T-cell (primary cell): ENCODE data around the gene BOLA1. TPM values are rescaled to one million over a fixed set of nuclear protein-coding genes. Genes with fewer than 3 reads are reported as not detected.
A peak's percentile ranks its signal among the peaks of the same experiment; 100 is the strongest.
"Not testable (repeated sequence)": the region's sequence is repeated elsewhere in the genome, so short reads cannot be mapped to it uniquely, and the experiment has no call there.

Experiments
- ATAC-seq, 4 experiments: fragments of 200-7000 bp in 3 of 4; fragments of 150-1000 bp in 1 of 4; cut with Tn5 transposase; replicated peaks in 1 of 4; 1 replicate in 3 of 4; 2 replicates in 1 of 4; pipeline ENCODE4 v1.10.0; 2021; ENCODE audit warnings: moderate library complexity in 3 of 4, mild to moderate bottlenecking in 2 of 4, moderate number of reproducible peaks in 1 of 4
- CTCF ChIA-PET, 2 donors: fragments of 300-600 bp; sonication (Branson Sonifier 250); formaldehyde crosslinking; loops; one replicate each; lab custom pipeline; 2022; ENCODE audit warnings: antibody characterized with exemption in 2 of 2; lab: Charles Lee
- POLR2A ChIA-PET, 2 donors: fragments of 300-600 bp; sonication (Branson Sonifier 250); formaldehyde crosslinking; loops; one replicate each; lab custom pipeline; 2022; ENCODE audit warnings: antibody characterized with exemption in 2 of 2; lab: Charles Lee
- DNase-seq, 35 experiments: peaks; one replicate each; pipeline versions ENCODE4 v3.0.0 to v3.0.0-alpha.2; 2013 to 2023
- H3K27ac ChIP-seq: one replicate; pipeline ENCODE4 v1.5.1; 2013; ENCODE audit warnings: low read length
- H3K27me3 ChIP-seq, 2 experiments: replicated peaks in 1 of 2; 1 replicate in 1 of 2; 2 replicates in 1 of 2; pipeline versions ENCODE4 v1.6.1 to v1.7.0; 2013; ENCODE audit warnings: low read length in 1 of 2, mixed read lengths in 1 of 2; ENCODE audit not compliant: control insufficient read depth in 2 of 2, insufficient read depth in 2 of 2; ENCODE audit errors: extremely low read depth in 1 of 2
- H3K36me3 ChIP-seq, 2 donors: 1 replicate in 1 of 2; 2 replicates in 1 of 2; pipeline versions ENCODE4 v1.6.1 to v1.7.0; 2013; ENCODE audit warnings: low read length in 1 of 2; ENCODE audit not compliant: control insufficient read depth in 2 of 2, insufficient read depth in 1 of 2; ENCODE audit errors: extremely low read depth in 1 of 2
- H3K4me1 ChIP-seq, 2 experiments: 1 replicate in 1 of 2; 2 replicates in 1 of 2; pipeline versions ENCODE4 v1.6.1 to v1.7.0; 2013; ENCODE audit warnings: low read length in 2 of 2, mixed read lengths in 1 of 2; ENCODE audit not compliant: insufficient read depth in 2 of 2, control insufficient read depth in 1 of 2; ENCODE audit errors: extremely low read depth in 1 of 2
- H3K4me3 ChIP-seq, 2 donors: 1 replicate in 1 of 2; 2 replicates in 1 of 2; pipeline versions ENCODE4 v1.5.1 to v1.7.0; 2013; ENCODE audit warnings: mild to moderate bottlenecking in 2 of 2, low read length in 1 of 2, moderate library complexity in 1 of 2; ENCODE audit not compliant: control insufficient read depth in 1 of 2; ENCODE audit errors: extremely low read depth in 1 of 2
- H3K9me3 ChIP-seq: 2 replicates; pipeline ENCODE4 v1.7.0; 2013
- H3K27ac Mint-ChIP-seq, 2 donors: one replicate each; pipeline ENCODE4 v1.8.0; 2020 to 2021; ENCODE audit warnings: mild to moderate bottlenecking in 2 of 2, mixed read lengths in 2 of 2
- H3K27me3 Mint-ChIP-seq, 2 donors: one replicate each; pipeline ENCODE4 v1.8.0; 2021 to 2022; ENCODE audit warnings: mixed read lengths in 2 of 2
- H3K36me3 Mint-ChIP-seq: one replicate; pipeline ENCODE4 v1.8.0; 2021; ENCODE audit warnings: mixed read lengths
- H3K4me1 Mint-ChIP-seq, 3 donors: one replicate each; pipeline ENCODE4 v1.8.0; 2020 to 2022; ENCODE audit warnings: mixed read lengths in 3 of 3, mild to moderate bottlenecking in 1 of 3
- H3K4me3 Mint-ChIP-seq, 3 donors: one replicate each; pipeline ENCODE4 v1.8.0; 2020 to 2022; ENCODE audit warnings: mild to moderate bottlenecking in 3 of 3, mixed read lengths in 3 of 3, moderate library complexity in 3 of 3
- H3K9me3 Mint-ChIP-seq, 3 donors: one replicate each; pipeline ENCODE4 v1.8.0; 2020 to 2022; ENCODE audit warnings: mixed read lengths in 3 of 3
- WGBS: methylation state at CpG from one replicate; pipeline ENCODE4 v1.1.5; 2013; ENCODE audit warnings: missing lambda C conversion rate; ENCODE audit not compliant: insufficient coverage; 5-methylcytosine and 5-hydroxymethylcytosine counted together
- total RNA-seq, 35 experiments: library from RNA in 6 of 35; stranded (reverse) in 6 of 35; fragments of 120-200 nt in 1 of 35; gene quantifications; one replicate each; pipeline versions ENCODE4 v1.2.1 to v1.2.4 and lab custom pipeline; 2013 to 2026

Gene BOLA1
- total RNA-seq, 5 donors from 2014 or later (not counting 1 experiment from before 2014, with no cell fraction given), result 6.0 to 27.6 (median 26.1) TPM

- H3K36me3 Mint-ChIP-seq, result no peaks in the 10 kb centered on the region
- POLR2A ChIA-PET, result interaction anchor here (0.6 to 4.1 kb wide), 22 partner anchors 9 to 810 kb away, joined by 3 to 56 read pairs (median 7); partner anchors contain the start of genes SF3B4 (in 2 of the 2), BOLA1 (in 1 of the 2), GOLPH3L (in 1 of the 2) and OTUD7B (in 1 of the 2)
- H3K4me1 Mint-ChIP-seq, result peaks cover 10 to 12% (median 11%) of the 10 kb centered on the region in 3 donors
- no peaks in the 10 kb centered on the region for H3K9me3 ChIP-seq
- H3K27ac Mint-ChIP-seq, result no peak overlapping the region
- no peaks in the 10 kb centered on the region for H3K9me3 Mint-ChIP-seq
- H3K36me3 ChIP-seq, result no peaks in the 10 kb centered on the region
- H3K4me1 ChIP-seq, result peaks cover 17 to 35% of the 10 kb centered on the region in 2 experiments
- H3K27ac ChIP-seq, result peak overlapping the region; percentile 97
- WGBS, result 0% methylated on average over 53 of the region's 62 CpGs
- H3K27me3 Mint-ChIP-seq, result no peaks in the 10 kb centered on the region
- ATAC-seq (peak; percentile 69 to 76 (median 74)), DNase-seq (peak; percentile 65 to 97 (median 86))
- peak overlapping the region; percentile 78 to 94 for H3K4me3 ChIP-seq
- H3K27me3 ChIP-seq, result no peaks in the 10 kb centered on the region
- no peak overlapping the region for H3K4me3 Mint-ChIP-seq
- CTCF ChIA-PET, result interaction anchor here in 1 of 2 donors (1.0 to 2.5 kb wide), 3 partner anchors 42 to 300 kb away, joined by 4 to 21 read pairs (median 6); no protein-coding TSS in a partner anchor
Observed at GRCh38 chr1:149886396-149887195, 12.8 kb upstream of the BOLA1 start.

- not testable (repeated sequence) for ATAC-seq, H3K27ac Mint-ChIP-seq, H3K4me1 Mint-ChIP-seq, H3K9me3 Mint-ChIP-seq, H3K9me3 ChIP-seq, H3K4me3 Mint-ChIP-seq, H3K36me3 ChIP-seq, H3K27me3 Mint-ChIP-seq, H3K36me3 Mint-ChIP-seq, H3K27me3 ChIP-seq
- WGBS, result 0% methylated on average over 2 of the region's 13 CpGs
- CTCF ChIA-PET, result interaction anchor here in 1 of 2 donors (1.4 to 2.5 kb wide), 4 partner anchors 13 to 300 kb away, joined by 5 to 21 read pairs (median 9); partner anchors contain the start of gene BOLA1
- H3K27ac ChIP-seq, result peak overlapping the region; percentile 97
- peak in 1 of 35 experiments; percentile 3 for DNase-seq
- H3K4me3 ChIP-seq, result peak overlapping the region; percentile 72 to 78
- POLR2A ChIA-PET, result interaction anchor here (0.5 to 4.1 kb wide), 24 partner anchors 10 to 1166 kb away, joined by 3 to 56 read pairs (median 4); partner anchors contain the start of genes GOLPH3L (in 2 of the 2), SF3B4 (in 2 of the 2) and OTUD7B (in 1 of the 2)
- peaks cover 16 to 35% of the 10 kb centered on the region in 2 experiments for H3K4me1 ChIP-seq
Observed at GRCh38 chr1:149887196-149887455, 12.2 kb upstream of the BOLA1 start.

- Mint-ChIP-seq H3K4me1 (peaks cover under 1 to 2% (median 2%) of the 10 kb centered on the region in 3 donors), H3K27ac (no peak overlapping the region), H3K4me3 (no peak overlapping the region), H3K27me3 (no peaks in the 10 kb centered on the region), H3K9me3 (no peaks in the 10 kb centered on the region), H3K36me3 (no peaks in the 10 kb centered on the region)
- Histone ChIP-seq H3K27ac (peak overlapping the region; percentile 97), H3K36me3 (no peaks in the 10 kb centered on the region), H3K9me3 (no peaks in the 10 kb centered on the region), H3K4me3 (peak overlapping the region; percentile 78 to 81), H3K27me3 (no peaks in the 10 kb centered on the region), H3K4me1 (peaks cover 15 to 35% of the 10 kb centered on the region in 2 experiments)
- POLR2A ChIA-PET, result interaction anchor here (0.5 to 4.1 kb wide), 27 partner anchors 14 to 1166 kb away, joined by 3 to 56 read pairs (median 4); partner anchors contain the start of genes GOLPH3L (in 2 of the 2), SF3B4 (in 2 of the 2), MINDY1 (in 1 of the 2) and OTUD7B (in 1 of the 2)
- peak; percentile 51 to 95 (median 77) for DNase-seq
- CTCF ChIA-PET, result interaction anchor here in 1 of 2 donors (1.4 to 2.5 kb wide), 4 partner anchors 12 to 299 kb away, joined by 5 to 21 read pairs (median 9); partner anchors contain the start of gene BOLA1
- peak; percentile 66 to 70 (median 69) for ATAC-seq
- 0% methylated on average over 43 of the region's 46 CpGs for WGBS
Observed at GRCh38 chr1:149887456-149888246, 11.7 kb upstream of the BOLA1 start.

- H3K4me3 Mint-ChIP-seq, result no peak overlapping the region
- H3K4me1 Mint-ChIP-seq, result peaks cover 0 to 2% (median 2%) of the 10 kb centered on the region in 3 donors
- no peak overlapping the region for H3K27ac Mint-ChIP-seq
- no peaks in the 10 kb centered on the region for H3K36me3 Mint-ChIP-seq
- ChIA-PET POLR2A (interaction anchor here (0.5 to 4.1 kb wide), 18 partner anchors 13 to 1118 kb away, joined by 3 to 56 read pairs (median 7); partner anchors contain the start of genes GOLPH3L (in 2 of the 2), MINDY1 (in 1 of the 2), OTUD7B (in 1 of the 2) and SF3B4 (in 1 of the 2)), CTCF (interaction anchor here in 1 of 2 donors (0.6 to 2.5 kb wide), 5 partner anchors 11 to 507 kb away, joined by 3 to 21 read pairs (median 7); partner anchors contain the start of gene BOLA1)
- ATAC-seq (peak in 3 of 4 experiments; percentile 6 to 12 (median 10)), DNase-seq (peak in 32 of 35 experiments; percentile 43 to 74 (median 61))
- no peaks in the 10 kb centered on the region for H3K27me3 ChIP-seq
- H3K4me3 ChIP-seq, result peak overlapping the region; percentile 78 to 81
- H3K27ac ChIP-seq, result peak overlapping the region; percentile 97
- no peaks in the 10 kb centered on the region for H3K9me3 ChIP-seq
- H3K27me3 Mint-ChIP-seq, result no peaks in the 10 kb centered on the region
- H3K9me3 Mint-ChIP-seq, result no peaks in the 10 kb centered on the region
- WGBS, result 8% methylated on average over 28 of the region's 28 CpGs
- H3K36me3 ChIP-seq, result no peaks in the 10 kb centered on the region
- H3K4me1 ChIP-seq, result peaks cover 15 to 35% of the 10 kb centered on the region in 2 experiments
Observed at GRCh38 chr1:149888247-149888998, 10.9 kb upstream of the BOLA1 start.

- H3K4me3 ChIP-seq, result peak overlapping the region in 1 of 2 donors; percentile 78
- no peaks in the 10 kb centered on the region for H3K27me3 ChIP-seq
- Mint-ChIP-seq H3K27me3 (no peaks in the 10 kb centered on the region), H3K4me1 (peaks cover 0 to 2% (median 2%) of the 10 kb centered on the region in 3 donors), H3K36me3 (no peaks in the 10 kb centered on the region), H3K9me3 (no peaks in the 10 kb centered on the region), H3K4me3 (no peak overlapping the region), H3K27ac (no peak overlapping the region)
- H3K9me3 ChIP-seq, result no peaks in the 10 kb centered on the region
- ChIA-PET CTCF (interaction anchor here in 1 of 2 donors (0.6 to 2.5 kb wide), 2 partner anchors 298 to 507 kb away, joined by 3 to 21 read pairs; no protein-coding TSS in a partner anchor), POLR2A (interaction anchor here in 1 of 2 donors (3.5 kb wide), 1 partner anchor 40 kb away, joined by 13 read pairs; no protein-coding TSS in a partner anchor)
- no peaks in the 10 kb centered on the region for H3K36me3 ChIP-seq
- ATAC-seq (no peak), DNase-seq (no peak)
- peak overlapping the region; percentile 97 for H3K27ac ChIP-seq
- 68% methylated on average over 3 of the region's 6 CpGs for WGBS
- peaks cover 12 to 35% of the 10 kb centered on the region in 2 experiments for H3K4me1 ChIP-seq
Observed at GRCh38 chr1:149888999-149889289, 10.4 kb upstream of the BOLA1 start.
